Gastroesophageal sphincter (tissue), 4 donors: ENCODE measurements around the gene CNGA3. TPM values are rescaled to one million over a fixed set of nuclear protein-coding genes. Genes with fewer than 3 reads are reported as not detected.
"Not testable (repeated sequence)": the region's sequence is repeated elsewhere in the genome, so short reads cannot be mapped to it uniquely, and the experiment has no call there.

Experiments used
- ATAC-seq: fragments of 150-250 bp; one replicate; pipeline ENCODE4 v1.9.1; 2016; ENCODE audit warnings: mild to moderate bottlenecking, moderate library complexity
- H3K27ac ChIP-seq, 4 donors: fragments of 200-600 bp; sonication (generic) in 3 of 4; 1 replicate in 3 of 4; 2 replicates in 1 of 4; pipeline ENCODE4 v1.5.1; 2016 to 2019
- H3K27me3 ChIP-seq: fragments of 200-600 bp; sonication (generic); one replicate; pipeline ENCODE4 v1.5.1; 2019
- H3K36me3 ChIP-seq, 2 donors: fragments of 200-600 bp; sonication (generic); one replicate each; pipeline ENCODE4 v1.5.1; 2019; ENCODE audit warnings: control low read depth in 1 of 2
- H3K4me1 ChIP-seq, 3 donors: fragments of 200-600 bp; sonication (generic); 1 replicate in 2 of 3; 2 replicates in 1 of 3; pipeline ENCODE4 v1.5.1; 2016 to 2019; ENCODE audit warnings: control low read depth in 2 of 3
- H3K4me3 ChIP-seq, 2 donors: fragments of 200-600 bp; sonication (generic); one replicate each; pipeline ENCODE4 v1.5.1; 2019; ENCODE audit warnings: mild to moderate bottlenecking in 1 of 2, moderate library complexity in 1 of 2
- H3K9me3 ChIP-seq, 3 donors: fragments of 200-600 bp; sonication (generic); one replicate each; pipeline ENCODE4 v1.5.1; 2017 to 2019; ENCODE audit warnings: control low read depth in 2 of 3
- CTCF ChIP-seq, 4 experiments: fragments of 200-600 bp in 2 of 4; fragments of 450-650 bp in 2 of 4; sonication (generic) in 1 of 4; IDR thresholded peaks; one replicate each; pipeline ENCODE4 v1.5.1; 2017 to 2019; ENCODE audit warnings: antibody characterized with exemption in 4 of 4, mild to moderate bottlenecking in 2 of 4, moderate library complexity in 2 of 4
- EP300 ChIP-seq: sonication (generic); formaldehyde crosslinking; IDR thresholded peaks from one replicate; pipeline ENCODE4 v1.6.1; 2017; ENCODE audit warnings: antibody characterized with exemption, mild to moderate bottlenecking
- POLR2A ChIP-seq, 2 donors: fragments of 450-650 bp; IDR thresholded peaks; one replicate each; pipeline ENCODE4 v1.6.1; 2017; ENCODE audit warnings: antibody characterized with exemption in 2 of 2, mild to moderate bottlenecking in 2 of 2, moderate library complexity in 1 of 2
- POLR2AphosphoS5 ChIP-seq: sonication (generic); formaldehyde crosslinking; IDR thresholded peaks from one replicate; pipeline ENCODE4 v1.6.1; 2017; ENCODE audit warnings: antibody characterized with exemption
- WGBS, 2 donors: methylation state at CpG; one replicate each; pipeline ENCODE4 v1.1.5; 2018; ENCODE audit warnings: low coverage in 1 of 2; 5-methylcytosine and 5-hydroxymethylcytosine counted together
- total RNA-seq, 4 donors: library from RNA; depleted of rRNA; stranded (reverse); fragments of >200 nt; gene quantifications; one replicate each; pipeline ENCODE4 v1.1.0, GENCODE V29; 2016

The CNGA3 gene
- total RNA-seq, 4 donors from 2014 or later = 1.1 to 10.6 (median 6.1) TPM

GRCh38 chr2:98314251-98314650 lies 32.0 kb upstream of the CNGA3 start:
- no peaks in the 10 kb centered on the region for H3K4me1 ChIP-seq
- no peak for ATAC-seq
- H3K4me3 ChIP-seq = no peak overlapping the region
- H3K36me3 ChIP-seq = no peaks in the 10 kb centered on the region
- H3K27ac ChIP-seq = no peak overlapping the region
- H3K9me3 ChIP-seq = no peaks in the 10 kb centered on the region
- no peaks in the 10 kb centered on the region for H3K27me3 ChIP-seq
- WGBS, 2 donors = 62 to 82% methylated on average over 2 to 4 of the region's 4 CpGs
- TF ChIP-seq POLR2AphosphoS5 = no peak

GRCh38 chr2:98315957-98316356 lies 30.3 kb upstream of the CNGA3 start:
- no peak for ATAC-seq
- no peaks in the 10 kb centered on the region for H3K27me3 ChIP-seq
- no peak overlapping the region for H3K4me3 ChIP-seq
- H3K4me1 ChIP-seq = no peaks in the 10 kb centered on the region
- WGBS, 2 donors = 87 to 91% methylated on average over 2 of the region's 2 CpGs
- TF ChIP-seq EP300 = no peak
- H3K27ac ChIP-seq = no peak overlapping the region
- H3K9me3 ChIP-seq = peaks cover 0 to 15% (median 0%) of the 10 kb centered on the region in 3 donors
- no peaks in the 10 kb centered on the region for H3K36me3 ChIP-seq

GRCh38 chr2:98317214-98317613 lies 29.0 kb upstream of the CNGA3 start:
- 31 to 35% methylated on average over 3 of the region's 3 CpGs for WGBS, 2 donors
- no peak for ATAC-seq
- H3K4me3 ChIP-seq = no peak overlapping the region
- TF ChIP-seq POLR2A (IDR thresholded peaks at IDR 0.05) (no peak), EP300 (no peak), POLR2AphosphoS5 (no peak), CTCF (IDR thresholded peaks at IDR 0.05) (no peak)
- no peak overlapping the region for H3K27ac ChIP-seq
- no peaks in the 10 kb centered on the region for H3K27me3 ChIP-seq
- no peaks in the 10 kb centered on the region for H3K4me1 ChIP-seq
- H3K36me3 ChIP-seq = no peaks in the 10 kb centered on the region
- H3K9me3 ChIP-seq = peaks cover 0 to 28% (median 0%) of the 10 kb centered on the region in 3 donors

- not testable (repeated sequence) for H3K36me3 ChIP-seq, H3K27me3 ChIP-seq, H3K4me1 ChIP-seq, H3K27ac ChIP-seq, ATAC-seq, H3K4me3 ChIP-seq
- H3K9me3 ChIP-seq = peaks cover 0 to 42% (median 2%) of the 10 kb centered on the region in 3 donors
- 90 to 93% methylated on average over 2 to 3 of the region's 3 CpGs for WGBS, 2 donors
These were observed 26.1 kb upstream of the CNGA3 start for GRCh38 chr2:98320171-98320570.

- peaks cover 0 to 42% (median 2%) of the 10 kb centered on the region in 3 donors for H3K9me3 ChIP-seq
- H3K27me3 ChIP-seq = no peaks in the 10 kb centered on the region
- H3K4me3 ChIP-seq = no peak overlapping the region
- no peak for TF ChIP-seq EP300
- no peak for TF ChIP-seq CTCF (IDR thresholded peaks at IDR 0.05)
- TF ChIP-seq POLR2AphosphoS5 = no peak
- no peak for TF ChIP-seq POLR2A (IDR thresholded peaks at IDR 0.05)
- H3K27ac ChIP-seq = no peak overlapping the region
- H3K36me3 ChIP-seq = no peaks in the 10 kb centered on the region
- H3K4me1 ChIP-seq = no peaks in the 10 kb centered on the region
- WGBS, 2 donors = 62% methylated on average over 2 of the region's 2 CpGs; no CpG with 5 or more reads in 1 of the 2 donors
- no peak for ATAC-seq
These were observed 22.1 kb upstream of the CNGA3 start for GRCh38 chr2:98324181-98324580.

GRCh38 chr2:98327776-98328175 lies 18.5 kb upstream of the CNGA3 start:
- TF ChIP-seq POLR2A (IDR thresholded peaks at IDR 0.05) = no peak
- TF ChIP-seq CTCF (IDR thresholded peaks at IDR 0.05) = no peak
- TF ChIP-seq EP300 = no peak
- TF ChIP-seq POLR2AphosphoS5 = no peak
- Histone ChIP-seq H3K4me3 (no peak overlapping the region), H3K36me3 (no peaks in the 10 kb centered on the region), H3K27ac (no peak overlapping the region), H3K27me3 (no peaks in the 10 kb centered on the region), H3K9me3 (peaks cover 0 to 8% (median 2%) of the 10 kb centered on the region in 3 donors), H3K4me1 (no peaks in the 10 kb centered on the region)
- WGBS, 2 donors = 86 to 88% methylated on average over 4 of the region's 4 CpGs
- no peak for ATAC-seq

GRCh38 chr2:98329549-98329948 lies 16.7 kb upstream of the CNGA3 start:
- Histone ChIP-seq H3K4me3 (no peak overlapping the region), H3K4me1 (peaks cover 0 to 8% (median 0%) of the 10 kb centered on the region in 3 donors), H3K27me3 (no peaks in the 10 kb centered on the region), H3K27ac (no peak overlapping the region), H3K36me3 (no peaks in the 10 kb centered on the region), H3K9me3 (peaks cover 0 to under 1% (median 0%) of the 10 kb centered on the region in 3 donors)
- 93 to 97% methylated on average over 3 of the region's 4 CpGs for WGBS, 2 donors
- TF ChIP-seq POLR2AphosphoS5 = no peak
- no peak for TF ChIP-seq POLR2A (IDR thresholded peaks at IDR 0.05)
- TF ChIP-seq CTCF (IDR thresholded peaks at IDR 0.05) = no peak
- TF ChIP-seq EP300 = no peak
- no peak for ATAC-seq
